ENCODE results near the gene ZNF593OS.

ZNF593OS gene

DNA sequence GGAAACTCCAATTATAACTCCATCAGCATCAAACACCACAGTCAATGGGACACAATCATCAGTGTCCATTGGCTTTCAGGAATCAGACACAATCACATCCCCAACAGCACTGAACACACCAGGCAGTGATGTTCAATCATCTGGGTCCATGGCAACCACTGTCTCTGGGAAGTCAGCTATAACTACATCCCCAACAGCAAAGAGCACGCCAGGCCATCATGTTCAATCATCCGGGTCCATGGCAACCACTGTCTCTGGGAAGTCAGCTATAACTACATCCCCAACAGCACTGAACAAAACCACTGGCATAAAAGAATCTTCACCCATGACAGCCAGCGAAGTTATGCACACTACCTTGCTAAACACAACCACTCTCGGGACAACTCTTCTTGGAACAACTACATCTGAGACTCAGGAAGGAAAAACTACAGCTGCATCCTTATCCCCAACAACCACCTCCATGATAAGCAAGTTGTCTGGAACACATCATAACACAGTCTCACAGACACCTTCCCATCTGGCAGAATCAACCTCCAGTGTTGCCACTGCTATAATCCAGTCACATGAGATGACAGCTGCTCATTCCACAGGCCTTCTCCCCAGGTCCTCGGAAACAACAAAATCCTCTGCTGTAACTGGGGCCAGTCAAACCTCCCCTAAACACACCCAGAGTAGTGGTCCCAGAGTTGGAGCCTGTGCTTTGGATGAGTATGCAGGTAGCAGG, 38.7 kb upstream of the ZNF593OS start:
- Histone ChIP-seq H3K27ac (replicated peaks; ENCODE audit: low read length) (no peak overlapping the region), H3K9me3 (replicated peaks in 1 of 2; ENCODE audit: control insufficient read depth in 2 of 2, insufficient read depth in 1 of 2, low read depth in 1 of 2, low read length in 2 of 2) (no peaks in the 10 kb centered on the region), H3K4ac (ENCODE audit: low read length) (no peak overlapping the region), H2AK5ac (ENCODE audit: low read depth, low read length) (no peak overlapping the region), H3K9ac (ENCODE audit: low read depth, low read length, poor library complexity) (no peak overlapping the region), H3K4me3 (ENCODE audit: low read length in 2 of 2) (no peak overlapping the region), H4K8ac (ENCODE audit: low read depth, low read length) (no peak overlapping the region), H3K36me3 (replicated peaks in 1 of 2; ENCODE audit: control insufficient read depth in 2 of 2, insufficient read depth in 2 of 2, low read length in 2 of 2) (no peaks in the 10 kb centered on the region), H2AFZ (ENCODE audit: low read length) (no peak overlapping the region), H3K79me1 (ENCODE audit: low read depth, low read length) (no peaks in the 10 kb centered on the region), H2BK15ac (ENCODE audit: low read length) (no peak overlapping the region), H3K18ac (ENCODE audit: low read length) (no peak overlapping the region), H3K4me2 (ENCODE audit: insufficient read depth, low read length, poor library complexity, severe bottlenecking) (no peak overlapping the region), H3K14ac (ENCODE audit: low read length) (no peak overlapping the region), H2BK5ac (ENCODE audit: low read length) (no peak overlapping the region), H4K91ac (ENCODE audit: low read depth, low read length, poor library complexity) (no peak overlapping the region), H2BK120ac (ENCODE audit: low read depth, low read length) (no peak overlapping the region), H3K27me3 (ENCODE audit: control insufficient read depth in 3 of 3, insufficient read depth in 3 of 3, low read depth in 1 of 3, low read length in 3 of 3) (peaks cover 0 to 13% (median 0%) of the 10 kb centered on the region in 3 experiments), H2BK12ac (ENCODE audit: low read length) (no peak overlapping the region), H3K4me1 (ENCODE audit: control insufficient read depth in 2 of 2, insufficient read depth in 1 of 2, low read depth in 1 of 2, low read length in 2 of 2) (peaks cover 0 to 3% of the 10 kb centered on the region in 2 donors), H3K23ac (ENCODE audit: low read depth, low read length, poor library complexity) (peak overlapping the region; percentile 50)
- no CpG with 5 or more reads among the region's 5 CpGs for WGBS, 2 donors (ENCODE audit: extremely low coverage in 2 of 2, insufficient read length in 2 of 2, insufficient replicate concordance in 1 of 2)
- DNase-seq (ENCODE audit: low spot score) = no peak

DNA sequence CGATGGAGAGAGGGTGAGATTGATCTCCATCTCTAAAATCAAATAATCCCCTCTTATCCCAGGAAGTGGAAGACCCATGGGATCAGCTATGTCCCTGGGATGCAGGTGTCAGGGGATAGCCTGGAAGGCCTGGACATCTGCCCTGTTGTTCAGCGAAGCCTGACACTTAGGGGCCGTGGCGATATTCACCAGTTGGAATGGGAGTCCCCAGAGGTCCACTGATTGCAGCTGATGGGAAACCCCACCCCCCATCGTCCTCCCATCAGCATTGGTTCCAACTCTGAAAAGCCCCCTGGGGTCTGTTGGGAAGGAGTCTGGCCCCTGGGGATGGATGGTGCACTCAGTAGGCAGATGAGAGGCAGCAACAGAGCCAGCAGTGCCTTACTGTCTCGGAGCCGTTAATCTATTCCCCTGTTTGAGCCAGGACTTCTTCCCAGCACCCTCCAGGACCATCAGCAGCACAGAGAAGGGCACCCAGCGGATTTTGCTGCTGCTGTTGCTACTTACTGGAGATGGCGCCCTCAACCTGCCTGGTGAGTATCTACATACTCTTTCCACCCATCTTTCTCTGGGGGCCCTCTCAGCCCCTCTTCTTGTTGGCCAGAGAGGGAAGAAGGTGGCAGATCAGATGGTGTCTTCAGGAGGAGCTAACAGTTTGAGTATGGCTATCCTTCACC, 32.1 kb upstream of the ZNF593OS start:
- H4K8ac ChIP-seq (ENCODE audit: low read depth, low read length) = no peak overlapping the region
- H2AFZ ChIP-seq (ENCODE audit: low read length) = no peak overlapping the region
- H2BK5ac ChIP-seq (ENCODE audit: low read length) = no peak overlapping the region
- H3K14ac ChIP-seq (ENCODE audit: low read length) = no peak overlapping the region
- WGBS, 2 donors (ENCODE audit: extremely low coverage in 2 of 2, insufficient read length in 2 of 2, insufficient replicate concordance in 1 of 2) = no CpG with 5 or more reads among the region's 9 CpGs
- peaks cover 0 to 18% (median 0%) of the 10 kb centered on the region in 3 experiments for H3K27me3 ChIP-seq (ENCODE audit: control insufficient read depth in 3 of 3, insufficient read depth in 3 of 3, low read depth in 1 of 3, low read length in 3 of 3)
- no peak overlapping the region for H2BK12ac ChIP-seq (ENCODE audit: low read length)
- peaks cover 3 to 9% of the 10 kb centered on the region in 2 donors for H3K4me1 ChIP-seq (ENCODE audit: control insufficient read depth in 2 of 2, insufficient read depth in 1 of 2, low read depth in 1 of 2, low read length in 2 of 2)
- H3K4me2 ChIP-seq (ENCODE audit: insufficient read depth, low read length, poor library complexity, severe bottlenecking) = no peak overlapping the region
- H3K23ac ChIP-seq (ENCODE audit: low read depth, low read length, poor library complexity) = no peak overlapping the region
- no peaks in the 10 kb centered on the region for H3K79me1 ChIP-seq (ENCODE audit: low read depth, low read length)
- no peak for DNase-seq (ENCODE audit: low spot score)
- no peak overlapping the region for H3K27ac ChIP-seq (replicated peaks; ENCODE audit: low read length)
- peak overlapping the region; percentile 33 for H3K18ac ChIP-seq (ENCODE audit: low read length)
- H3K9me3 ChIP-seq (replicated peaks in 1 of 2; ENCODE audit: control insufficient read depth in 2 of 2, insufficient read depth in 1 of 2, low read depth in 1 of 2, low read length in 2 of 2) = no peaks in the 10 kb centered on the region
- H3K36me3 ChIP-seq (replicated peaks in 1 of 2; ENCODE audit: control insufficient read depth in 2 of 2, insufficient read depth in 2 of 2, low read length in 2 of 2) = no peaks in the 10 kb centered on the region
- no peak overlapping the region for H2BK120ac ChIP-seq (ENCODE audit: low read depth, low read length)
- peak overlapping the region; percentile 15 for H2BK15ac ChIP-seq (ENCODE audit: low read length)
- no peak overlapping the region for H3K4me3 ChIP-seq (ENCODE audit: low read length in 2 of 2)
- no peak overlapping the region for H4K91ac ChIP-seq (ENCODE audit: low read depth, low read length, poor library complexity)
- H3K9ac ChIP-seq (ENCODE audit: low read depth, low read length, poor library complexity) = no peak overlapping the region
- H2AK5ac ChIP-seq (ENCODE audit: low read depth, low read length) = peak overlapping the region; percentile 5
- H3K4ac ChIP-seq (ENCODE audit: low read length) = no peak overlapping the region

DNA sequence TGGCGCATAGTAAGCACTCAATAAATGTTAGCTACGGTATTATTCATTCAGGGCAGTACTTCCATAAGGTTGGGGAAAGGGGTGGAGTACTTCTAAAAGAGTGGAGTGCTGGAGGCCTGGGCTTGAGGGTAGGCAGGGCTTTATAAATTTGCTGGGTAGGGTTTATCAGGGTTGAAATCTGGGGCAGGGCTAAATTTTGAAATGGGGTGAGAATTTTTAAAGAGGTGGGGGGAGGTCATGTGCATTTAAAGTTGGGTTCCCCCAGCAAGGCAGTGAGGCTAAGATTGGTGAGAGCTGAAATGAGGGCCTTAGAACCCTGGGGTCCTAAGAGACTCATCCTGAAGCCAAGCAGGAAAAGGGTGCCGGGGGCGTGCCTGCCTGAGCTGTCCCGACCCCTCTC, 28.8 kb upstream of the ZNF593OS start:
- H2BK15ac ChIP-seq (ENCODE audit: low read length) = no peak overlapping the region
- H3K27me3 ChIP-seq (ENCODE audit: control insufficient read depth in 3 of 3, insufficient read depth in 3 of 3, low read depth in 1 of 3, low read length in 3 of 3) = peaks cover 0 to 29% (median 0%) of the 10 kb centered on the region in 3 experiments
- H3K14ac ChIP-seq (ENCODE audit: low read length) = no peak overlapping the region
- no peak overlapping the region for H2AK5ac ChIP-seq (ENCODE audit: low read depth, low read length)
- H2BK120ac ChIP-seq (ENCODE audit: low read depth, low read length) = no peak overlapping the region
- no peak overlapping the region for H3K27ac ChIP-seq (replicated peaks; ENCODE audit: low read length)
- no peak overlapping the region for H4K8ac ChIP-seq (ENCODE audit: low read depth, low read length)
- no peak overlapping the region for H3K4me2 ChIP-seq (ENCODE audit: insufficient read depth, low read length, poor library complexity, severe bottlenecking)
- H3K9me3 ChIP-seq (replicated peaks in 1 of 2; ENCODE audit: control insufficient read depth in 2 of 2, insufficient read depth in 1 of 2, low read depth in 1 of 2, low read length in 2 of 2) = no peaks in the 10 kb centered on the region
- no peaks in the 10 kb centered on the region for H3K36me3 ChIP-seq (replicated peaks in 1 of 2; ENCODE audit: control insufficient read depth in 2 of 2, insufficient read depth in 2 of 2, low read length in 2 of 2)
- peak overlapping the region; percentile 74 for H2AFZ ChIP-seq (ENCODE audit: low read length)
- H3K18ac ChIP-seq (ENCODE audit: low read length) = no peak overlapping the region
- H3K4ac ChIP-seq (ENCODE audit: low read length) = no peak overlapping the region
- H3K9ac ChIP-seq (ENCODE audit: low read depth, low read length, poor library complexity) = no peak overlapping the region
- no peak overlapping the region for H3K23ac ChIP-seq (ENCODE audit: low read depth, low read length, poor library complexity)
- no CpG with 5 or more reads among the region's 5 CpGs for WGBS, 2 donors (ENCODE audit: extremely low coverage in 2 of 2, insufficient read length in 2 of 2, insufficient replicate concordance in 1 of 2)
- no peak overlapping the region for H3K4me3 ChIP-seq (ENCODE audit: low read length in 2 of 2)
- no peak overlapping the region for H2BK12ac ChIP-seq (ENCODE audit: low read length)
- no peak for DNase-seq (ENCODE audit: low spot score)
- no peaks in the 10 kb centered on the region for H3K79me1 ChIP-seq (ENCODE audit: low read depth, low read length)
- H4K91ac ChIP-seq (ENCODE audit: low read depth, low read length, poor library complexity) = peak overlapping the region; percentile 1
- no peak overlapping the region for H2BK5ac ChIP-seq (ENCODE audit: low read length)
- peaks cover 3 to 9% of the 10 kb centered on the region in 2 donors for H3K4me1 ChIP-seq (ENCODE audit: control insufficient read depth in 2 of 2, insufficient read depth in 1 of 2, low read depth in 1 of 2, low read length in 2 of 2)

DNA sequence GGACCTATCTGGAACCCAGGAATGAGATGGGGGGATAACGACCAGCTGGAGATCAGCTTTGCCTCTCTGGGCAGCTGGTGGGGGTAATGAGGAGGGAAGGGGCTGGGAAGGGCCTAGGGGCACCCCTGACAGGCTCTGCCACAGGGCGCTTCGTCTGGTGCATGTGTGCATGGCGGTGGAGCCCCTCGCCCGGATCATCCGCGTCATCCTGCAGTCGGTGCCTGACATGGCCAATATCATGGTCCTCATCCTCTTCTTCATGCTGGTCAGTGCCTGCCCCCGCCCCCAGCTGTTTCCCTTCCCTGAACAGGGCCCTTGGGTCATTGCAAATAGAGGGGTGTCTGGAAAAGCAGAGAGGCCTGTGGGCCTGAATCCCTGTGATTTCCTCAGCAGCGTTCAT, 26.2 kb upstream of the ZNF593OS start:
- Histone ChIP-seq H3K14ac (ENCODE audit: low read length) (no peak overlapping the region), H2BK15ac (ENCODE audit: low read length) (no peak overlapping the region), H2BK120ac (ENCODE audit: low read depth, low read length) (no peak overlapping the region), H2BK5ac (ENCODE audit: low read length) (no peak overlapping the region), H3K27ac (replicated peaks; ENCODE audit: low read length) (no peak overlapping the region), H3K4ac (ENCODE audit: low read length) (no peak overlapping the region), H4K8ac (ENCODE audit: low read depth, low read length) (peak overlapping the region; percentile 76), H3K4me3 (ENCODE audit: low read length in 2 of 2) (no peak overlapping the region), H3K36me3 (replicated peaks in 1 of 2; ENCODE audit: control insufficient read depth in 2 of 2, insufficient read depth in 2 of 2, low read length in 2 of 2) (no peaks in the 10 kb centered on the region), H2AK5ac (ENCODE audit: low read depth, low read length) (no peak overlapping the region), H3K4me1 (ENCODE audit: control insufficient read depth in 2 of 2, insufficient read depth in 1 of 2, low read depth in 1 of 2, low read length in 2 of 2) (peaks cover 3 to 9% of the 10 kb centered on the region in 2 donors), H2AFZ (ENCODE audit: low read length) (no peak overlapping the region), H3K79me1 (ENCODE audit: low read depth, low read length) (no peaks in the 10 kb centered on the region), H2BK12ac (ENCODE audit: low read length) (no peak overlapping the region), H3K4me2 (ENCODE audit: insufficient read depth, low read length, poor library complexity, severe bottlenecking) (no peak overlapping the region), H4K91ac (ENCODE audit: low read depth, low read length, poor library complexity) (no peak overlapping the region), H3K9me3 (replicated peaks in 1 of 2; ENCODE audit: control insufficient read depth in 2 of 2, insufficient read depth in 1 of 2, low read depth in 1 of 2, low read length in 2 of 2) (no peaks in the 10 kb centered on the region), H3K9ac (ENCODE audit: low read depth, low read length, poor library complexity) (no peak overlapping the region), H3K23ac (ENCODE audit: low read depth, low read length, poor library complexity) (no peak overlapping the region), H3K27me3 (ENCODE audit: control insufficient read depth in 3 of 3, insufficient read depth in 3 of 3, low read depth in 1 of 3, low read length in 3 of 3) (peaks cover 0 to 27% (median 0%) of the 10 kb centered on the region in 3 experiments), H3K18ac (ENCODE audit: low read length) (no peak overlapping the region)
- DNase-seq (ENCODE audit: low spot score) = no peak
- no CpG with 5 or more reads among the region's 11 CpGs for WGBS, 2 donors (ENCODE audit: extremely low coverage in 2 of 2, insufficient read length in 2 of 2, insufficient replicate concordance in 1 of 2)
